Activated naive CD8-positive, alpha-beta T cell (primary cell): ENCODE measurements around the gene PARVA.

ENCODE experiments used
- H3K27ac Mint-ChIP-seq: one replicate; pipeline ENCODE4 v1.8.0; 2021; ENCODE audit warnings: mixed read lengths
- H3K27me3 Mint-ChIP-seq: one replicate; pipeline ENCODE4 v1.8.0; 2021; ENCODE audit warnings: mixed read lengths
- H3K36me3 Mint-ChIP-seq: one replicate; pipeline ENCODE4 v1.8.0; 2021; ENCODE audit warnings: mixed read lengths
- H3K4me1 Mint-ChIP-seq: one replicate; pipeline ENCODE4 v1.8.0; 2021; ENCODE audit warnings: low read depth, mixed read lengths
- H3K4me3 Mint-ChIP-seq: one replicate; pipeline ENCODE4 v1.8.0; 2021; ENCODE audit warnings: mild to moderate bottlenecking, mixed read lengths
- H3K9me3 Mint-ChIP-seq: one replicate; pipeline ENCODE4 v1.8.0; 2021; ENCODE audit warnings: low read depth, mixed read lengths

Gene PARVA

DNA sequence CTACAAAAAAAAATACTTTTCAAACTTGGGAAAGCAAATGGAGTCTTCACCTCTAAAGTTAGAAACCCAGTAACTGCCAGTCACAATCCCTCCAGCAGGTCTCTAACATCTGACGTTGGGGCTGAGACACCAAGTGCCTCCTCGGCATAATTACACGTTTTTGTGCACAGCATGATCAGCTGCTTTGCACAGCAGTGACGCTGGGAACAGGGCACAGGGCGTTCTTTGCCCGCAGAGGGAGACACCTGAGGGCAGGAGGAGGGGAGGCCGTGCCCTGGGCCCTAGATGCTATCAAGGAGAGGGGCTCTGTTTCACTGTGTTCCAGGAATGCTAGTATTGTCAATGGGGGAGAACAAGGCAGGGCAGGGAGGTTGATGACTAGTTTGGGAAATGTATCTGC is 120.1 kb downstream of the PARVA start:
- no peak overlapping the region for H3K27ac Mint-ChIP-seq
- H3K4me1 Mint-ChIP-seq: no peaks in the 10 kb centered on the region
- H3K4me3 Mint-ChIP-seq: no peak overlapping the region
- no peaks in the 10 kb centered on the region for H3K27me3 Mint-ChIP-seq
- H3K9me3 Mint-ChIP-seq: no peaks in the 10 kb centered on the region
- no peaks in the 10 kb centered on the region for H3K36me3 Mint-ChIP-seq

- no peaks in the 10 kb centered on the region for H3K36me3 Mint-ChIP-seq
- no peaks in the 10 kb centered on the region for H3K27me3 Mint-ChIP-seq
- H3K27ac Mint-ChIP-seq: no peak overlapping the region
- H3K9me3 Mint-ChIP-seq: no peaks in the 10 kb centered on the region
- H3K4me3 Mint-ChIP-seq: no peak overlapping the region
- no peaks in the 10 kb centered on the region for H3K4me1 Mint-ChIP-seq
Observed at GRCh38 chr11:12499071-12499470, 121.7 kb downstream of the PARVA start.

GRCh38 chr11:12502046-12502445 is 124.7 kb downstream of the PARVA start:
- Mint-ChIP-seq H3K9me3 (no peaks in the 10 kb centered on the region), H3K4me1 (no peaks in the 10 kb centered on the region), H3K36me3 (no peaks in the 10 kb centered on the region), H3K4me3 (no peak overlapping the region), H3K27ac (no peak overlapping the region), H3K27me3 (no peaks in the 10 kb centered on the region)

DNA sequence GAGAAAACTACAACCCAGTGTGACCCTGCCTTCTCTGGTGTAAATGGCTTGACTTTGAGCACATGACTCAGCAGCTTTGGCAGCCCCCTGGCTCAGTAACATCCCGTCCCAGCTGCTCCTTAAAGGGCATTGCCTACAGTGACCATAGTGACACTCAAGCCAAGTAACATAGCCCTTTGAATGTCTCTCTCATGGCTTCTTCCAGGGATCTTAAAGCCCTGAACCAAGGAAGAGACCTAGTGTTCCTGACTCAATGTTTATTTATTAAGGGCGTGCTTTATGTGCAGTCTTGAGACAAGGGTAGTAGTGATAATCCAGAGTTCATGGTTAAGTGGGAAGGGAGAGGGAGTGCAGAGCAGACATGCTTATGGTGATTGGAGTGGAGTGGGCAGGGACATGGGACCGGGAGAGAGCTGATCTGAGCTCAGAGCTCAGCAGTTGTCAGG is 125.7 kb downstream of the PARVA start:
- no peaks in the 10 kb centered on the region for H3K27me3 Mint-ChIP-seq
- no peak overlapping the region for H3K4me3 Mint-ChIP-seq
- no peak overlapping the region for H3K27ac Mint-ChIP-seq

GRCh38 chr11:12503886-12504285 is 126.5 kb downstream of the PARVA start:
- Mint-ChIP-seq H3K9me3 (no peaks in the 10 kb centered on the region), H3K4me3 (no peak overlapping the region), H3K36me3 (no peaks in the 10 kb centered on the region), H3K27ac (no peak overlapping the region), H3K27me3 (no peaks in the 10 kb centered on the region), H3K4me1 (no peaks in the 10 kb centered on the region)

More for the DNA sequence above, 125.7 kb downstream of the PARVA start:
- Mint-ChIP-seq H3K4me1 (no peaks in the 10 kb centered on the region), H3K9me3 (no peaks in the 10 kb centered on the region), H3K36me3 (no peaks in the 10 kb centered on the region)

- Mint-ChIP-seq H3K27me3 (no peaks in the 10 kb centered on the region), H3K27ac (no peak overlapping the region), H3K9me3 (no peaks in the 10 kb centered on the region), H3K36me3 (no peaks in the 10 kb centered on the region), H3K4me3 (no peak overlapping the region), H3K4me1 (no peaks in the 10 kb centered on the region)
Observed at GRCh38 chr11:12505183-12505582, 127.8 kb downstream of the PARVA start.

GRCh38 chr11:12506404-12506921 is 129.1 kb downstream of the PARVA start:
- H3K27me3 Mint-ChIP-seq: no peaks in the 10 kb centered on the region
- no peak overlapping the region for H3K27ac Mint-ChIP-seq
- H3K36me3 Mint-ChIP-seq: no peaks in the 10 kb centered on the region
- H3K9me3 Mint-ChIP-seq: no peaks in the 10 kb centered on the region
- no peaks in the 10 kb centered on the region for H3K4me1 Mint-ChIP-seq
- H3K4me3 Mint-ChIP-seq: no peak overlapping the region

DNA sequence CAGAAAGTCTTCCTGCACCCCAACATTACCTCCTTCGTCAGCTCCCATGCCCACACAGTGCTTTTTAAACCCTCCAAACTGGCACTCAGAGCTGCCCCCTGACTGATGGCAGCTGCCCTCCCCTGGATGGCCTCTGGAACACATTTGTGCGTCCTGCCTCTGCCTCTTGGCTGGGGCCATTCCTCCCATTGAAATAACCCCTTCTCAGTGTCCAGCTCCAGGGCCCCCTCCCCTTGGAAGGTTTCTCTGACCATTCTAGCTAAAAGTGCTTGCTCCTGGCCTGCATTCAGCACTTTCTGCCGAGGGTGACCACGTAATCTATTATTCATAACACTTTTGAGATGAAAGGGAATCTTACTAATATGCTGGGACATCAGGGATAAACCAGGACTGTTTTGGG is 130.0 kb downstream of the PARVA start:
- no peaks in the 10 kb centered on the region for H3K27me3 Mint-ChIP-seq
- H3K36me3 Mint-ChIP-seq: no peaks in the 10 kb centered on the region
- no peaks in the 10 kb centered on the region for H3K9me3 Mint-ChIP-seq
- H3K4me3 Mint-ChIP-seq: no peak overlapping the region
- no peaks in the 10 kb centered on the region for H3K4me1 Mint-ChIP-seq
- no peak overlapping the region for H3K27ac Mint-ChIP-seq

DNA sequence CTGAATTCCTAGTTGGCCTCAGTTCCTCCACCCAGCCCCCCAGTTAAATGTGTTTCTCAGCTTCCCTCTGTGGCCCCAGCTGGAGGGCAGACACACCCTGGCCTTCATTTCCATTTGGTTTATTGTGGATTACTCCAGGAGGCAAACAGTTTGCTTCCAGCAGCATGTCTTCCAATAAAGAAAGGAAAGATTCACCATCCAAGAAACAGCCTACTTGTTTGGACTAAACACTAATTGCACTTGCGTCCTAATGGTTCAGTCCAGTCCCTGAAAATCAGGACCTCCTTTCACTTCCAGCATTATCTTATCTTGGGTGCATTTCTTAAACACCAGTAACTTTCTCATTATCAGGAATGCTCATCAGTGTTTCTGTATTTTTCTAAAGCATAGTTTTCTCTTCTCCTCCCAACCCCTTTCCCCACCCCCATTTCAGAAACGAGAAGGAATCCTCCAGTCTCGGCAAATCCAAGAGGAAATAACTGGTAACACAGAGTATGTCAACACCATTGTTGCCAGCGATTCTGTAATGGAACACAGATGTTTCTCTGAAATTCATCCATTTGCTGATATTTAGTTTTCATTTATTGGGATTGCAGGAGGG is 130.9 kb downstream of the PARVA start:
- no peaks in the 10 kb centered on the region for H3K9me3 Mint-ChIP-seq
- H3K27me3 Mint-ChIP-seq: no peaks in the 10 kb centered on the region
- no peak overlapping the region for H3K27ac Mint-ChIP-seq
- H3K4me1 Mint-ChIP-seq: no peaks in the 10 kb centered on the region
- H3K4me3 Mint-ChIP-seq: no peak overlapping the region
- H3K36me3 Mint-ChIP-seq: no peaks in the 10 kb centered on the region

DNA sequence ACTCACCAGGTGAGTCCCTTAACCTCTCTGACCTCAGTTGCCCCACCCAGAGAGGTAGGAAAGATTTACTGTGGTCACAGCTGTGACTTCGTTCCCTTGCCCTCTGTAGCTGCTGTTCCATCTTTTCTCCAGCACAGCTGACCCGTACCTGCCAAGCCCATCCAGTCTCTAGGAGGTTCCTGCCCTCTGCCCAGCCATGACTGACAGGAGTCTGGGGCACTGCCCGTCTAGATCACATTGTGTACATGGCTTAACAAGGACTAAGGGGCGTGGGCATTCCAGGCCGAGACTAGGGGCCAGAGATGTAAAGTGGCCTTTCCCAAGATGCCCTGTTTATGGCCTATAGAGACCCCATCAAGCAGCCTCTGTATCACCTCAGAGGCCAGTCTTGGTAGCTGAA is 132.0 kb downstream of the PARVA start:
- no peak overlapping the region for H3K4me3 Mint-ChIP-seq
- no peaks in the 10 kb centered on the region for H3K9me3 Mint-ChIP-seq
- no peak overlapping the region for H3K27ac Mint-ChIP-seq
- H3K4me1 Mint-ChIP-seq: no peaks in the 10 kb centered on the region
- H3K27me3 Mint-ChIP-seq: no peaks in the 10 kb centered on the region
- no peaks in the 10 kb centered on the region for H3K36me3 Mint-ChIP-seq

DNA sequence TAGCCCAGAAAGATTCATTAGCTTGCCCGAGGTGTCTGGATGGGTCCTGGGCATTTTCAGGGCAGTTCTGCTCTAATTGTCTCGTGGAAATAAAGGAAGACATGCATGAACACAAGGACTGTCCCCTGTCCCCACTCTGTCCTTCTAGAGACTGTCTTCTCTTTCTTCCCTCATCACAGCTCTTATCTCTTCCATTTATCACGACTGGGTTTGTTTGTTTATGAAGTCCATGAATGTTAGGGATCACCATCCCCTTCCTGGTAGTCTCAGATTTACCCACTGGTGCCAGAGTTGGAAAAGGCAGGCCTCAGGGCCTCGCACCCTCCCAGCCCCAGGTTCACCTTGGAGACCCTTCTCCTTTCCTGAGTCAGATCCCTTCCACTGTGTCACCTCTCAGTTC is 134.8 kb downstream of the PARVA start:
- Mint-ChIP-seq H3K27me3 (no peaks in the 10 kb centered on the region), H3K4me1 (no peaks in the 10 kb centered on the region), H3K4me3 (no peak overlapping the region), H3K9me3 (no peaks in the 10 kb centered on the region), H3K27ac (no peak overlapping the region), H3K36me3 (no peaks in the 10 kb centered on the region)

- Mint-ChIP-seq H3K27me3 (no peaks in the 10 kb centered on the region), H3K36me3 (no peaks in the 10 kb centered on the region), H3K9me3 (no peaks in the 10 kb centered on the region), H3K27ac (no peak overlapping the region), H3K4me3 (no peak overlapping the region), H3K4me1 (no peaks in the 10 kb centered on the region)
Observed at GRCh38 chr11:12512826-12513395, 135.5 kb downstream of the PARVA start.

- Mint-ChIP-seq H3K27ac (no peak overlapping the region), H3K4me3 (no peak overlapping the region)
Observed at GRCh38 chr11:12516387-12517105, 139.2 kb downstream of the PARVA start.

GRCh38 chr11:12517306-12517705 is 139.9 kb downstream of the PARVA start:
- no peaks in the 10 kb centered on the region for H3K27me3 Mint-ChIP-seq
- H3K4me1 Mint-ChIP-seq: no peaks in the 10 kb centered on the region
- H3K27ac Mint-ChIP-seq: no peak overlapping the region
- no peaks in the 10 kb centered on the region for H3K9me3 Mint-ChIP-seq
- H3K36me3 Mint-ChIP-seq: no peaks in the 10 kb centered on the region
- no peak overlapping the region for H3K4me3 Mint-ChIP-seq

More at GRCh38 chr11:12516387-12517105, 139.2 kb downstream of the PARVA start:
- Mint-ChIP-seq H3K9me3 (no peaks in the 10 kb centered on the region), H3K27me3 (no peaks in the 10 kb centered on the region), H3K4me1 (no peaks in the 10 kb centered on the region), H3K36me3 (no peaks in the 10 kb centered on the region)

DNA sequence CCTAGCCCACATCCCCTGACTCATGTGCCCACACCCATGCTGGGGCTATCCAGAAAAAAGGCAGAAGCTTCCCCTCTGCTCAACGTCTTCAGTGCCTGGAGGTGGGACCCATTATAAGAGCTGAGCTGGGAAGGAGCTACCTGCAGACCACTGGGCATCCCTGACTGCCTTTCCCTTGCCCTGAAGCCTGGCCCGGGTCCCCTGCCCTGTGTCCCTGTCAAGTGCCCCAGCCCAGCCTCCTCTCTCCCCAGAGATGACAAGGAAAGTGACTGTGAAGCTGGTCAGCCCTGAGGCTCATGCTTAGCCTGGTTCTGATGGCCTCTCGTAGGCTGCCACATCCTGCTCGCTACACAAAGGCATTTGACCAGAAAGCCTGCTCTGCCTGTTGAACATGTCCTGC is 140.4 kb downstream of the PARVA start:
- Mint-ChIP-seq H3K4me1 (no peaks in the 10 kb centered on the region), H3K27ac (no peak overlapping the region), H3K36me3 (no peaks in the 10 kb centered on the region), H3K27me3 (no peaks in the 10 kb centered on the region), H3K9me3 (no peaks in the 10 kb centered on the region), H3K4me3 (no peak overlapping the region)
